Muscle layer of colon (tissue), 2 donors: ENCODE results near the gene DPM1.

Experiments used
- H3K27ac ChIP-seq: one replicate; pipeline ENCODE4 v1.7.0; 2013; ENCODE audit warnings: low read depth, mild to moderate bottlenecking, low read length, moderate library complexity
- H3K27me3 ChIP-seq, 2 donors: one replicate each; pipeline ENCODE4 v1.7.0; 2013; ENCODE audit warnings: low read length in 2 of 2, mild to moderate bottlenecking in 2 of 2; ENCODE audit not compliant: insufficient read depth in 2 of 2, control insufficient read depth in 1 of 2
- H3K36me3 ChIP-seq: one replicate; pipeline ENCODE4 v1.7.0; 2013; ENCODE audit warnings: mild to moderate bottlenecking, low read length; ENCODE audit not compliant: insufficient read depth
- H3K4me1 ChIP-seq: one replicate; pipeline ENCODE4 v1.7.0; 2013; ENCODE audit warnings: mild to moderate bottlenecking, low read length; ENCODE audit not compliant: insufficient read depth
- H3K4me3 ChIP-seq, 2 donors: one replicate each; pipeline ENCODE4 v1.7.0; 2013; ENCODE audit warnings: low read length in 2 of 2, low read depth in 1 of 2, mild to moderate bottlenecking in 1 of 2, moderate library complexity in 1 of 2
- H3K9ac ChIP-seq: one replicate; pipeline ENCODE4 v1.7.0; 2013; ENCODE audit warnings: low read length
- H3K9me3 ChIP-seq: one replicate; pipeline ENCODE4 v1.7.0; 2013; ENCODE audit warnings: mild to moderate bottlenecking, low read length
- donor health status: abdominal sarcoma.
- donor health status: Adenocarcinoma of cecum.

Gene DPM1

GRCh38 chr20:50911716-50912115 lies 46.6 kb downstream of the DPM1 start:
- no peak overlapping the region for H3K9ac ChIP-seq
- no peaks in the 10 kb centered on the region for H3K9me3 ChIP-seq
- no peak overlapping the region for H3K27ac ChIP-seq
- H3K36me3 ChIP-seq = no peaks in the 10 kb centered on the region
- peaks cover 39% of the 10 kb centered on the region for H3K4me1 ChIP-seq
- no peak overlapping the region for H3K4me3 ChIP-seq
- no peaks in the 10 kb centered on the region for H3K27me3 ChIP-seq

- no peaks in the 10 kb centered on the region for H3K9me3 ChIP-seq
- H3K9ac ChIP-seq = no peak overlapping the region
- no peaks in the 10 kb centered on the region for H3K27me3 ChIP-seq
- H3K4me3 ChIP-seq = no peak overlapping the region
- no peaks in the 10 kb centered on the region for H3K36me3 ChIP-seq
- no peak overlapping the region for H3K27ac ChIP-seq
- H3K4me1 ChIP-seq = peaks cover 33% of the 10 kb centered on the region
Measured at GRCh38 chr20:50911030-50911429, 47.3 kb downstream of the DPM1 start.

GRCh38 chr20:50909413-50909812 lies 48.9 kb downstream of the DPM1 start:
- Histone ChIP-seq H3K4me1 (peaks cover 23% of the 10 kb centered on the region), H3K9me3 (no peaks in the 10 kb centered on the region), H3K4me3 (no peak overlapping the region), H3K27me3 (no peaks in the 10 kb centered on the region), H3K9ac (no peak overlapping the region), H3K36me3 (no peaks in the 10 kb centered on the region), H3K27ac (no peak overlapping the region)

- H3K36me3 ChIP-seq = peaks cover 12% of the 10 kb centered on the region
- no peaks in the 10 kb centered on the region for H3K9me3 ChIP-seq
- no peak overlapping the region for H3K27ac ChIP-seq
- peaks cover 6% of the 10 kb centered on the region for H3K4me1 ChIP-seq
- no peak overlapping the region for H3K9ac ChIP-seq
- H3K27me3 ChIP-seq = no peaks in the 10 kb centered on the region
- H3K4me3 ChIP-seq = no peak overlapping the region
Measured at GRCh38 chr20:50904067-50904570, 54.2 kb downstream of the DPM1 start.

DNA sequence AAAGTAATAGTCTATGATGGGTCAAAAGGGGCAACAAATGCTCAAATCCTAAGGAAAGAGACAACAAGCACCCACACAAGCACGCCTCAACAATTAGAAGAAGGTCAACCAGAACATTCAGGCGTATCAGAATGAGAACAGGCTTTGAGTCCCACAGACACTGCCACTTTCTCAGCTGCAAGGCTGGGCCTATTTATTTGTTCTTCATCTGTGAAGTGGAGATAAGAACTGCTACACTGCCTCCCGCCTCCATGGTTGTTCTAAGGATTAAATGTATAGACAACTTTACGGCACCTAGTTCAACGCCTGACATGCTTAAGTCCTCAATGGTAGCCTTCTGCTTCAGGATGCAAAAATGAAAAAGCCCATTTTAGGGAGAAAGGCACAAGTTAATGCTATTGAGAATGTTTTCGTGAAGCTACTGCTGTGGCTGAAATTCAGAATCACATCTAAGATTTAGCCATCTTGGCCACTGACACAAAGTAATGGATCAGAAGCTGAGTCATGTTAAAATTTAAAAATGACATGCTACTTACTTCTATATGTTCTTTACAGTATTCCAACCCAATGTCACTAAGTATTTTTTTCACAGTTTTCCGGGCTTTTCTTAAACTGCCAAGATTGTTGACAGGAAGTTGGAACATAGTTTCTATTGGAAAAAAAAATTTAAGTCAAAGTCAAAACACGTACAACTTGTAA lies 54.8 kb downstream of the DPM1 start:
- H3K4me3 ChIP-seq = no peak overlapping the region
- H3K36me3 ChIP-seq = peaks cover 13% of the 10 kb centered on the region
- peaks cover 6% of the 10 kb centered on the region for H3K4me1 ChIP-seq
- H3K27me3 ChIP-seq = no peaks in the 10 kb centered on the region
- no peaks in the 10 kb centered on the region for H3K9me3 ChIP-seq
- H3K27ac ChIP-seq = no peak overlapping the region
- H3K9ac ChIP-seq = no peak overlapping the region

- H3K27ac ChIP-seq = no peak overlapping the region
- peaks cover 19% of the 10 kb centered on the region for H3K36me3 ChIP-seq
- H3K9me3 ChIP-seq = no peaks in the 10 kb centered on the region
- H3K4me3 ChIP-seq = no peak overlapping the region
- H3K9ac ChIP-seq = no peak overlapping the region
- H3K4me1 ChIP-seq = peaks cover 6% of the 10 kb centered on the region
- no peaks in the 10 kb centered on the region for H3K27me3 ChIP-seq
Measured at GRCh38 chr20:50901301-50901700, 57.0 kb downstream of the DPM1 start.

DNA sequence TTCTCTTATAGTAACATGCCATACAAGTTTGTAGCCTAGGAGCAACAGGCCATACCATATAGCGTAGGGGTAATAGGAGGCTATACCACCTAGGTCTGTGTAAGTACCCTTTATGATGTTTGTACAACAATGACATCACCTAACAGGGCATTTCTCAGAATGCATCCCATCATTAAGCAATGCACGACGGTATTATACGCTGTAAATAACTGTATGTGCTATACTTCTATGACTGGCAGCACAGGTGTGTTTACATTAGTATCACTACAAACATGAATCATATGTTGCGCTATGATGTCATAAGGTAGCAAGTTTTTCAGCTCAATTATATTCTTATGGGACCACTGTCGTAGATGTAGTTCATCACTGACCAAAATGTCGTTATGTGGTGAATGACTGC lies 58.1 kb downstream of the DPM1 start:
- H3K9ac ChIP-seq = no peak overlapping the region

GRCh38 chr20:50898475-50898874 lies 59.9 kb downstream of the DPM1 start:
- Histone ChIP-seq H3K27me3 (no peaks in the 10 kb centered on the region), H3K9me3 (no peaks in the 10 kb centered on the region), H3K36me3 (peaks cover 34% of the 10 kb centered on the region)

More for the DNA sequence above, 58.1 kb downstream of the DPM1 start:
- Histone ChIP-seq H3K4me1 (peaks cover 6% of the 10 kb centered on the region), H3K4me3 (no peak overlapping the region), H3K27me3 (no peaks in the 10 kb centered on the region), H3K9me3 (no peaks in the 10 kb centered on the region), H3K27ac (no peak overlapping the region), H3K36me3 (peaks cover 19% of the 10 kb centered on the region)

DNA sequence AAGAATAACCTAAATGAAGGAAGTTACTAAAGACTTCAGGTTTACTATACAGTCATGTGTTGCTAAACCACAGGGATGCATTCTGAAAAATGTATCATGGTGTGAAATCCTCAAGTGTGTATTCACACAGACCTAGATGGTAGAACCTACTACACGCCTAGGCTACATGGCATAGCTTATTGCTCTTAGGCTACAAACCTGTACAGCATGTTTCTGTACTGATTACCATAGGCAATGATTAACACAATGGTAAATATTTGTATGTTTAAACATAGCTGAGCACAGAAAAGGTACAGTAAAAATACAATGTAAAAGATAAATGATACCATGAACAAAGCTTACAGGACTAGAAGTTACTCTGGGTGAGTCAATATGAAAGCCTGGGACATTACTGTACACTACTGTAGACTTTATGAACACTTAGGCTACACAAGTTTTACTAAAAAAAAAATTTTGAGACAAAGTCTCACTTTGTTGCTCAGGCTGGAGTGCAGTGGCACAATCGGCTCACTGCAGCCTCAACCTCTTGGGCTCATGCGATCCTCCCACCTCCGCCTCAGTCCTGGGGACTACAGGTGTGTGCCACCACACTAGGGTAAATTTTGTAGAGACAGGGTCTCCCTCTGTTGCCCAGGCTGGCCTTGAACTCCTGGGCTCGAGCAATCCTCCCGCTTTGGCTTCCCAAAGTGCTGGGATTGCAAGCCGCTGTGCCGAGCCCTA lies 63.1 kb downstream of the DPM1 start:
- Histone ChIP-seq H3K9ac (no peak overlapping the region), H3K27ac (no peak overlapping the region), H3K4me1 (no peaks in the 10 kb centered on the region), H3K27me3 (no peaks in the 10 kb centered on the region), H3K36me3 (peaks cover 52% of the 10 kb centered on the region), H3K9me3 (no peaks in the 10 kb centered on the region), H3K4me3 (no peak overlapping the region)

More at GRCh38 chr20:50898475-50898874, 59.9 kb downstream of the DPM1 start:
- H3K27ac ChIP-seq = no peak overlapping the region
- no peaks in the 10 kb centered on the region for H3K4me1 ChIP-seq
- no peak overlapping the region for H3K9ac ChIP-seq
- H3K4me3 ChIP-seq = no peak overlapping the region

DNA sequence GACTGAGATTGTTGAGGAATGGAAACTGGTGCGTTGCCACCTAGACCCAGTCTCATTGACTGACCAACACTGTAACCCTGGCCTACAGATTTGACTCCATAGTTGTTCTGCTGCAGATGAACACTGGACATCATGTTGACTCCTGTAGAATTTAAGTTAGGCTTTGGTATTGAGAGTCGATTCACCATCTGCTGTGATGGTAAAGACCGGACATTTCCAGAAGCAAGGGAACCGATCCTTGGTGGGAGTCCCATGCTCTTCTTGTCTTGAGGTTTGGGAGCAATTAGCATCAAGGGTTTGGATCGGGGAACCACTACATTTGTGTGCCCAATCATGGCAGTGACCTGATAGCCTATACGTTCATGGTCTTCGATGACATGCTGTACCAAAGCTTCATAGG lies 64.7 kb downstream of the DPM1 start:
- Histone ChIP-seq H3K9me3 (no peaks in the 10 kb centered on the region), H3K4me3 (no peak overlapping the region), H3K9ac (no peak overlapping the region), H3K27ac (no peak overlapping the region), H3K27me3 (no peaks in the 10 kb centered on the region), H3K36me3 (peaks cover 52% of the 10 kb centered on the region), H3K4me1 (no peaks in the 10 kb centered on the region)

DNA sequence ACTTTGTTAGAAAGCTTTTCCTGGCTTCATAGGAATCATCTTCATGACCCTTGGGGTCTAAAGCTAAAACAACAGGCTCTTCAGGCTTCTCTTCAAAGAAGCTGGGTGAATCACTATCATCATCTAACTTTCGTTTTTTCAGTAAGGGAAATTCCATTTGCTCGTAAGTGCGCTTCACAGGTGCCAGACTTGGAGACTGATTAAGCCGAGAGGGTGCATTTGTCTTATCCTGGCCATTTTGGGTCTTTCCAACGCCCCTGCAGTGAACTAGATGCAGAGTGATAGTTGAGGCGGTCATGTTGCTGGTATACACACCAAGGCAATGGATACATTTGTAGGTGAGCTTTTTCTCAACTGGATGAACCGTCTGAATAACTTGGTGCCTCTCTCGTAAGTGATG lies 65.9 kb downstream of the DPM1 start:
- Histone ChIP-seq H3K9ac (no peak overlapping the region), H3K4me1 (no peaks in the 10 kb centered on the region), H3K9me3 (no peaks in the 10 kb centered on the region), H3K27ac (no peak overlapping the region), H3K27me3 (no peaks in the 10 kb centered on the region), H3K4me3 (no peak overlapping the region), H3K36me3 (peaks cover 45% of the 10 kb centered on the region)
